Left renal cortex interstitium (tissue), 4 donors: ENCODE results near the gene CBR4. TPM values are rescaled to one million over a fixed set of nuclear protein-coding genes. Genes with fewer than 3 reads are reported as not detected.
"Not testable (repeated sequence)": the region's sequence is repeated elsewhere in the genome, so short reads cannot be mapped to it uniquely, and the experiment has no call there.

ENCODE experiments used
- DNase-seq, 4 donors: peaks; one replicate each; pipeline ENCODE4 v3.0.0-alpha.2; 2013; ENCODE audit warnings: low read depth in 4 of 4, low spot score in 2 of 4, missing footprints in 1 of 4
- polyA plus RNA-seq, 4 donors: library from polyadenylated mRNA; unstranded; fragments of 120-200 nt; gene quantifications; one replicate each; pipeline ENCODE4 v1.2.1, GENCODE V29; 2013; ENCODE audit not compliant: insufficient read length in 4 of 4

CBR4 gene
- polyA plus RNA-seq, 4 donors = 38.2 to 55.2 (median 44.9) TPM

DNA sequence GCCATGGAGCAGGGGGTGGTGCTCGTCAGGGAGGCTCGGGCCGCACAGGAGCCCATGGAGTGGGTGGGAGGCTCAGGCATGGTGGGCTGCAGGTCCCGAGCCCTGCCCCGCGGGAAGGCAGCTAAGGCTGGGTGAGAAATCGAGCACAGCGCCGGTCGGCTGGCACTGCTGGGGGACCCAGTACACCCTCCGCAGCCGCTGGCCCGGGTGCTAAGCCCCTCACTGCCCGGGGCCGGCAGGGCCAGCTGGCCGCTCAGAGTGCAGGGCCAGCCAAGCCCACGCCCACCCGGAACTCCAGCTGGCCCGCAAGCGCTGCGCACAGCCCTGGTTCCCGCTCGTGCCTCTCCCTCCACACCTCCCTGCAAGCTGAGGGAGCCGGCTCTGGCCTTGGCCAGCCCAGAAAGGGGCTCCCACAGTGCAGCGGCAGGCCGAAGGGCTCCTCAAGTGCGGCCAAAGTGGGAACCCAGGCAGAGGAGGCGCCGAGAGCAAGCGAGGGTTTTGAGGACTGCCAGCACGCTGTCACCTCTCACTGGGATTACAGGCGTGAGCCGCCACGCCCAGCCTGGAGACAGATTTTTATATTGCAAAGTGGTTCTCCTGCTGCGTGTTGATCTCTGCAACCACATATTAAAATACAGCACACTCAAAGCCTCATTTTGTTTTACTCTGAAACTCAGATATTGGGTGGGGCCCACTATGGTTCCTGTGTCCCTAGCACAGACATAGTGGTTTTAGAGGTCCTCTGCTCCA lies 26.0 kb upstream of the CBR4 start:
- DNase-seq = not testable (repeated sequence)

DNA sequence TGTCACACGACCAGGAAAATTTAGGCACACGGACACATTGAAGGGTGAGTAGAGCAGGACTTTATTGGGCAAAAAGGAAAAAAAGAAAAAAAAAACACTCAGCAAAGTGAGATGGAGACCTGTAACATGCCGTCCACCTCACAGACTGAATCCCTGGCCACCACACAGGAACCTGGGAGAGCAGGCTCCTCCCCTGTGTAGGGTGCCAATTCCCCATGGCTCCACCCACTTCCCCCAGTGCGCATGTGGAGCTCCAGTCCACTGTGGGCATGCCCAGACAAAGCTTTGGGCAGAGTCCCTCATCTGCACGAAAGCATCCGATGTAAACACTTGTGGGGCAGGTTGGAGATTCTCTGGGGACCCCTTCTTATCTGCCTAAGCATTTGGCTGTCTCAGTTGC lies 23.6 kb upstream of the CBR4 start:
- no peak for DNase-seq

DNA sequence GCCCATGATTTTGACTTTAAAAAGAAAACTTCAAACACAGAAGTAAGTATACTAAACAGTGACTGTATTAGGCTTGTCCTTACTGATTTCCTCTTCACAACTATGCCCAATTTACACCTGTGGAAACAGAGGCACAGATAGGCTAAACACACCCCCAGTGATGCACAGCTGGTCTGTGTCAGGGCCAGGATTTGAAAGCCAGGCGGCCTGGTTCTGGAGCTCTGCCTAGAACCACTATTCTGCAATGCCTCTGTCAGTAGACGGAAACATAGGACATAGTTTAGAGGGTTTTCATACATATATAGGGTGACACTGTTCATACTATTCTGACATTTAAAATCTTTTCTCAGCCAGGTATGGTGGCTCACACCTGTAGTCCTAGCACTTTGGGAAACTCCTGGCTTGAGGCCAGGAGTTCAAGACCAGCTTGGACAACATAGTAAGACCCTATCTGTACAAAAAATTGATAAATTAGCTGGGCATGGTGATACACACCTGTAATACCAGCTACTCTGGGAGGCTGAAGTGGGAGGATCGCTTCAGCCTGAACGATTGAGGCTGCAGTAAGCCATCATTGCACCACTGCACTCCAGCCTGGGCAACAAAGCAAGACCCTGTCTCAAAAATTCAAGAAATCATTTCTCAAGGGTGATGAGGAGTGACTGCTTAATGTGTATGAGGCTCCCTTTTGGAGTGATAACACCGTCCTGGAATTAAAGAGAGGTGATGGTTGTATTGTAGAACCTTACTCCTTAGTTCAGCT lies 23.0 kb upstream of the CBR4 start:
- no peak for DNase-seq

DNA sequence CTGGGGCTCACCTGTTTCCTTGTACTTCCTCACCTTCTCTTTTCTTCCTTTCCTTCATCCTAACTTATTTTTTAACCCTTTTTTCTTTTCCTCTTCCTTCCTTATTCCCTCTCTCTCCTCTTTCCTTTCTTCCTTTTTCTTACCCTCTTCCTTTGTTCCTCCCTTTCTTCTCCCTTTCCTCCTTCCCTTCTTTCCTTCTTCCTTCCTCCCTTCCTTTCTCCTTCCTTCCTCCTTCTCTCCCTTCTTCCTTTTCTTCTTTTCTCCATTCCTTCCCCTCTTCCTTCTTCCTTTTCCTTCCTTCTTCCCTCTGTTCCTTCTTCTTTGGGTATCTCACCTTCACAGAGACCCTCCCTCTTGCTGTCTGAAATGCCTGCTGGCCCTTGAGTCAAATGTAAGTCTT lies 22.1 kb upstream of the CBR4 start:
- no peak for DNase-seq

DNA sequence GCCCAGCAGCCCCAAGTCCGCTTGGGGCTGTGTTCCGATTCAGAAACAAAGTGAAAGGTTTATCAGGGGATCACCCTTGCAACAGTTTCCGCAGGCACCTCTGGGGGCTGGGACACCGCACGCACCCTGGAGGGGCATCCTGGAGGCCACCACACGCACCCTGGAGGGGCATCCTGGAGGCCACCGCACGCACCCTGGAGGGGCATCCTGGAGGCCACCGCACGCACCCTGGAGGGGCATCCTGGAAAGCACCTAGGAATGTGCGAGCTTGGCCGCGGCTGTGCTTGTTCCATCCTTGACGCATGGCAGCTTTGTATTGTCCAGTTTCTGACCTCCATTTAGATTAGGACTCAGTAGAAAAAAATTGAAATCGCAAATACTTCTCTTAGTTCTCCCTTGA lies 21.3 kb upstream of the CBR4 start:
- no peak for DNase-seq

DNA sequence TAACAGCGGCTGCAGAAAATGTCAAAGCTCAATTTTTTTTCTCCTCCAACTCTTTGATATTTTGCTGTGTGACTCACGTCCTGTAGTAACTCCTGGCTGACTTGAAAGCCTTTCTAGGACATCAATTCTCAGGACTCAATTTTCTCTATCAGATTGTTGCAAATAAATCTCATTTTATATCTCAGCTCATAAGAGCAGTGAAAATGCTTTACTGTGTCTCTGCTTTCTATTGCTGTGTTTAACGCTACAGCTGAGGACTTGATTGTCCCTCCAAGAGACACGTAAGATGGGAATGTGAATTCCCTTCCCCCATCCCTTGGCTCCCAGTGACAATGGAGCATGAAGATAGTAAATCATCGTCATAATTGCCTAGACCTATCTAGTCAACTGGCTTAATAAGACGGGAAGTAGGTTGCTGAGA lies 20.5 kb upstream of the CBR4 start:
- no peak for DNase-seq

DNA sequence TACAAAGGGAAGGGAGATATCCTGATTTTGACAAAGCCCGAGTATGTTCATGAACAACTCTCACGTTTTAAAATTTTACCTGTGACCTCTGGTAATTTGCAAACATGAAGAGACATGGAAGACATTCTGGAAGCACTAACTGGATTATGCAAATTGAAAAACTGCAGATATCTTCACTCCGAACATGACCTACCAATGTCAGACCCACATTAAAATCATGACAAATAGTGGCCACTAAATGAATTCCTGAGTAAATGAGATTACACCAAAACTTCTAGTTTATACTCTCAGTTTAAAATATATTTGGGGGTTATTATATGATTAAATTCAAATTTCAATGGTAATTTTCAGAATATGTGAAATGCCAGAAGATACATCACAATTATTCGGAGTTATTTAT lies 19.9 kb upstream of the CBR4 start:
- no peak for DNase-seq

DNA sequence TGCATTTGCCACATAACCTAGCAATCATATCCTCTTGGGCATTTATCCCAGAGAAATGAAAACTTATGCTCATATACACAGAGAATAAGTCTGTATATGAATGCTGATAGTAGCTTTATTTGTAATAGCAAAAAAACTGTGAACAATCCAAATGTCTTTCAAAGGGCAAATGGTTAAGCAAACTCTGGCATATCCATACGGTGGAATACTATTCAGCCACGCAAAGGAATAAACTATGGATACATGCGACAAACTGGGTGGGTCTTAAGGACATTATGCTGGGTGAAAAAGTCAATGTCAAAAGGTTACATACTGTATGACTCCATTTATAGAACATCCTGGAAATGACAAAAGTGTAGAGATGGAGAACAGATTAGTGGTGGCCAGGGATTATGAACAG lies 17.6 kb upstream of the CBR4 start:
- no peak for DNase-seq

DNA sequence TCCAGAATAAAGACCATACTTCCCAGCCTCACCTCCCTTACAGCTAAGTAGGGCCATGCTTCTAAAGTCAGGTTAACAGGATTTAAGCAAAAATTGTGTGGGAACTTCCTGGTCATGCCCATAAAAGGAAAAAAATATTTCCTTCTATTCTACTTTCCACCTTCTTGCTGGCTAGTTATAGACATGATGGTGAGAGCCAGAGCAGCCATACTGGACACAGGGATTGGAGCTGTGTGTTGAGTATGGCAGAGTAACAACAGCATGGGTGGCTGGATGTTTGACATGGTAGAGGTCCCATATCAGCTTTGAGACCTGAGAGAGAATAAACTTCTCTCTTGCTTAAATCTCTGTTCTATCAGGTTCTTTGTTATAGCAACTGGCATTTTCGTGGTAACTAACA lies 15.1 kb upstream of the CBR4 start:
- DNase-seq = no peak

DNA sequence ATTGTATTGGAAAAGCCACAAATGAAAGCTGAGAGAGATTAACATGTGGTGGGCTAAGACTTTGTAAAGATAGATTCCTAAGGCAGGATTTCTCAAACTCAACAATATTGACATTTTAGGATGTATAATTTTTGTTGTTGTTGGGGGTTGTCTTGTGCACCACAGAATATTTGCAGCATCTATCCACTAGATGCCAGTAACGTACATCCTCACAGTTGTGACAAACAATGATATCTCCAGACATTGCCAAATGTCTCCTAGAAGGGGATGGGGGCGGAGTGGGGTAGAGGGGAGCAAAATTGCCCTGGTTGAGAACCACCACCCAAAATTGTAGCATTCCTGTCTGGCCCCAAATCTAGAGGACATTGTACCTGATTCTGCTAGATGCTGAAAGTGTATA lies 14.7 kb upstream of the CBR4 start:
- no peak for DNase-seq

DNA sequence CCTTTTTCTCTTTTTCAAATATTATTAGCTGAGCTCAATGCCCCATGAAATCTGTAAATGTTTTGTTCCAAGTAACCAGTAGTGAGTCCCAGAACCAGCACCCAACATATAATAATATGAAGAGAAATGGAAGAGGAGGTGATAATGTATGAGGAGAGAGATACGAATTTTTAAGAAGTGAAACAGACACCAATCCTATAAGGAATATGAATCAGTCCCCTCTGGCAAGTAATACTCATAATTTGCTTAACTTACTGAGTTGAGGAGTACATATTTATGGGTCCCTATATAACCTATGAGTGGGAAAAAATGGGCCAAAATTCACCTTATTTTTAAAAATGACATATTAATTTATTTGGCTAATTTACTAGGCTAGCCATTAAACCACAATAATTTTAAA lies 8.4 kb upstream of the CBR4 start:
- no peak for DNase-seq

DNA sequence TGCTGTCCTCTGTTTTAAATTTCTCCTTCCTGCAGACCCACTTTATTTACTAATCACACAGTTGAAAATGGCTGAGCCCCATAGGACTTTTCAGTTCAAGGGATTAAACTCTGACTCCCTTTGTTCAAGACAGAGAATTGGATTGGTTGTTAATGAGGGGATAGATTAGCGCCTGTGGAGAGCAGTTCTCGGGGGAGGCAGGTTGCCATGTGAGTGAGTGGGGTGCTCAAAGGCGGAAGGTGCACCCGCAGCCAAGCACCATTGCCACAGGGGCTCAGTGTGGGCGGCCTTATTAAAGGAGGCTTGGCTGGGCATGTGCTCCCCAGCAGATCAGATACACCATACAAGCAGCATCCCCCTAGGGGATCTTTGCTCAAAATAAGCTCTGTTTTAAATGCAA lies 7.9 kb upstream of the CBR4 start:
- no peak for DNase-seq

DNA sequence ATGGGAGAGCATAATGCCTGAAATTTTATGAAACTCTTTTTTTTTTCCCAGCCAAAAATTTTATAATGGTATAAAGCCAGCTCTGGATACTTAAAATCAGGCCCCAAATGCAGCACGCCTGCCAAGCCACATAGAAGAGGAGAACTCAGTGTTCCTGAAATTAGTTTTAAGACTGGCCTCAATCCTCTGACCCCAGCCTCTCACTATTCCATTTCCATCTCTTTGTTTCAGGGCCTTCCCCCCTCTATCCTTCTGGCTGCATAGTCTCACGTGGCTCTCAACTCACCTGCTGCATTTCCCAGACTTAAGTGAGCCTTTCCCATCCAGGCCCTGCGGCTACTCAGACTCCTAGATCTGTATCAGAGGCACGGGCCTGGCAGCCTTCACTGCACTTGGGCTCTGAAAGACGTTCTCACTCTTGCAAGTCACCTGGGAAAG lies 5.2 kb upstream of the CBR4 start:
- DNase-seq = no peak

DNA sequence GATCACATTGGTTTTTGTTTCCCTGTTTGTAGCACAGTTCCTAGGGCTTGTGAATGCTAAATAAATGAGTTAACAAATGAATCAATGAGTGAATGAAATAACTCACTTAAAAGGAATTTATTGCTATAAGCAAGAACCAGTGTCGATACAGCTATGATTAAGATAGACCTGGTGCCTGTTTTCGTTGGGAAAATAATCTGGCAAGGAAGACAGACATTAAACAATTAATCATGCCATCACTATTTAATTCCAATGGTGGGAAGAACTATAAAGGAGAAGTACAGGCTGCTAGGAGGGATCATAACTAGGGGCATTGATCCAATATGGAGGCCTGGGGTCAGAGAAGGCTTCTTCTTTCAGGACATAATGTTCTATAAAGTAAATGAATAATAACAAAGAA lies 4.5 kb upstream of the CBR4 start:
- DNase-seq = no peak

DNA sequence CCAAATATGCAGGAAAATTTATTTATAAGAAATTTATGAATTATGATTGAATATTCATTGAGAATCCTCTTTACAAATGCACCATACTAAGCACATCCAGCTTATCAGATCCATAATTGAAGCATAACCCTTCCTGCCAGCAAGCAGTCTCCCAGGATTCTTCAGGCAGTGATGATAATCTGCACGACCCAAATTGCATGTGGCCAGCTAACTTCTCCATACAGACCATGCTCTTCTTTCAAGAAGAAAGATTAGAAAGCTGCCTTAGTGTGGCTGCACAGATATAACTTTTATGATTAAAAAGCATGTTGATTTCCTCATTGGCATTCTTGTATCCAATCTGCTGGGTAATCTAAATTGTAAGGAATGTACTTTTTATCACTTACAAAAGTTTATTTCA lies 3.3 kb upstream of the CBR4 start:
- no peak for DNase-seq

DNA sequence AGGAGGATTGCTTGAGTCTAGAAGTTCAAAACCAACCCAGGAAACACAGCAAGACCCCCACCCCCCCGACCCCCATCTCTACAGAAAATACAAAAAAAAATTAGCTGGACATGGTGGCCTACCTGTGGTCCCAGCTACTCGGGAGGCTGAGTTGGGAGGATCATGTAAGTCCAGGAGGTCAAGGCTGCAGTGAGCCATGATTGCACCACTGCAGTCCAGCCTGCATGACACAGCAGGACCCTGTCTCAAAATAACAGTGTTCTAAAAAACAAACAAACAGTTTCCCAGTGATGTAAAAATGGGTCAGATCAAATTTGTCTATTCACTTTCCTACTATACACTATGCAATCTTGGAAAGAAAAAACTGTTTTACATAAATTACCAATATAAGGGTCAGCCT lies 2.0 kb upstream of the CBR4 start:
- no peak for DNase-seq

DNA sequence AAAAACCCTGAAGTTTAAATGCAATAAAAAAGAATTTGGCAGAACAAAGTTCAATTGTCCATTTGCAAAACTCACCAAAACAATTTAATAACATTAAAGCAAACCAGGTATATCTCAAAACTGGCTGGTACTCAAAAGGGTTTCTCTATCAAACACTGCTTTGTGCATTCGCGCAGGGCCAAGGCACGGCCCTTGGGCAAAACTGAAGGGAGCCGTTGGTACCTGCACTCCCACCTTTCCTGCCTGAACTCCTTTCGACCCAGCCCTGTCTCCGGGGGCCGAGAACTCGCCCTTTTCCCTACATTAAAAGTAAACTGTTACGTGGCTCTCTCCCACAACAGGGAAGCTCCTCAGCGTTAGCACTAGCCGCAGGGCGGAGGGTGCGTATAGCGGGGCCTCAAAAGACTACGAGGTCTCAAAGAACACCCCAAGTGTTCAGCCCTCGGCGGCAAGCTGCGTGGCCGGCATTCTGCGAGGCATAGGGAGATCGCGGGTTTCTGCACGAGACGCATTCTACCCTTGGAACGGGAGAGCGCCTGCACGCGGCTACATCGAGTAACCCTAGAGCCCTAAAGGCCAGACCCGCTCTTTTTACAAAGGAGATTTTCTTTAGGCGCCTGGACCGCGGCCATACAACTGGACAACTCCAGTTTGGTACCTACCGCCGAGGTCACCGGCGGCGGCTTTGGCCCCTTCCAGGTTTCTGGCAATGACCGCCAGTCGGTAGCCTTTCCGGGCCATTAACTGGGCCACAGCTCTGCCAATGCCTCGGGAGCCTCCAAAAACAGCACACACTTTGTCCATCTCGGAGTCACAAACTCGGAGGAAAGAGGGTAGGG lies 550 bp downstream of the CBR4 start:
- no peak for DNase-seq

DNA sequence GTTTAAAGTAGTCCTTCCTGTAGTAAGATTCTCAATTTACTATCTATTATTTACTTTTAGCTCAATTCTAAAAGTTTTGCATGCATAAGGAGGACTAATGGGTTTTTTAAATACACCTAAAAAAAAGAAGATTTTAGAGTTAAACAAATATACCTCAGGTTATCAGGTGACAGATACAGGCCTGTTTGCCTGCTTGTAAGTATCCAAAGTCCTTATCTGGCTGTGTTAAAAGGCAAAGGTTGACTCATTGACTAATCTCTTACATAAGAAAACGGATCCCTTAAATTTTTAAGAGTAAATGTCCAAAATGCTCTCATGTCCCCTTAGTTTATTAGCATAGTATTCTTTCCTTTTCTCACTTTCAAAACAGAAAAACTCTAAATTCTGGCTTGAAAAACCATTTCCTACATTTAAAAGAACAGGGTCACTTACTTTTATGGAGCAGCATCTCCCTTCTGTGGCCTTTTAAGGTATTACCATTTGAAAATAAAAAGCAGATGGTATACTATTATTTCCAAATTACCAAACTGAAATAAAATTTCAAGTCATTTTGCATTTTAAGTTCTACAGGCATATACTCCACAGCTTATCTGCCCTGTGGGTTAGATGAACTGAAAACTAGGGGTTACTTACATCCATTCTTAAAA lies 4.5 kb downstream of the CBR4 start:
- no peak for DNase-seq

DNA sequence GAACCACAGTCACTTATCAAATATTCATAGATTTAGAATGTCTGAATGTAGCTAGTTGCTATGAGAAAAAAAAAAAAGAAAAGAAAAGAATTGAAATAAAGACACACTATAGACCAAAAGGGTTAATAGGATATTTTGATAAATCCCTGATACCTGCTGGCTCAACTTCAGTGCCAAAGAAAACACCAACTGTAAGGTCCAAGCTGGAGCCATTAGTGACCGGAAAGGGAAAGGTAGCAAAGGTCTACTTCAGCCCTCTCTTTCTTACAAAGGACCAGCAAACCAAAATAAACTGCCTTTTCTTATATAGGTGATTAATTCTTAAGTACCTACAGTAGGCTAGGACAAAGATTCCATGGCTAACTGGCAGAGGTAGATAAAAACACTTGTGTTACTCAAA lies 9.7 kb downstream of the CBR4 start:
- no peak for DNase-seq

DNA sequence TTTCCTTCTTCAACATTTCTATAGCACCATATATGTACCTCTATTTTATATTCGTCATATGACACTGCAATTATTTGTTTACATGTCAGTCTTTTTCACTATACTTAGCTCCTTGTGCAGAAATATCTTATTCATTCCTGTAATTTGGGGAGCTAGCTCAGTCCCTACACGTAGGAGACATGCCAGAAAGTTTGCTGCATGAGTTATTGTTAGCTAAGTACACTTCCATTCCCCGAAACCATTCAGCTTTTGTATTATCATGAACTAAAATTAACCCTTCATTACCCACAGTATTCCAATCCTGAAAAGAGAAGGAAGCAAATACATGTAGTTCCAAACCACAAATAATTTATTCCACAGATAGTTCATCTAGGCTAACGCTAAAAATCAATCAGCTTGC lies 10.2 kb downstream of the CBR4 start:
- no peak for DNase-seq

DNA sequence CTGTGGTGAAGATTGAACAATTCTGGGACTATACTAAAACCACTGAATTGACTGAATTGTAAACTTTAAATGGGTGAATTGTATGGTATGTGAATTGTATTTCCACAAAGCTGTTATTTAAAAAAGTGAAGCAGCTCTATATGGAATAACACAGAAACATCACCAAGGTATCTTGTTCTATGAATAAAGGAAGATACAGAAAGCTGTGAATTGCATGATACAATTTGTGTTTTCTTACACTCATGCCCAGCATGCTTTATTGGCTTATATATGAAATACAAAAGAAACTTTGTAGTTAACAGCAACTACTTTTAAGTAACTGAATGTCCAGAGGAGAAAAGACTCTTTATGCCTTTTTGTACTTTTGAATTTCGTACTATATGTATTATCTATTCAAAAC lies 11.5 kb downstream of the CBR4 start:
- no peak for DNase-seq
